Mammary epithelial cell (primary cell): Measurements from ENCODE around the gene ZNF536.

Experiments used
- CTCF ChIP-seq, 2 donors: IDR thresholded peaks in 1 of 2; conservative IDR thresholded peaks in 1 of 2; 2 replicates each; pipeline ENCODE4 v1.5.1; 2011 to 2012; ENCODE audit warnings: inconsistent platforms in 2 of 2, low read length in 2 of 2, mild to moderate bottlenecking in 2 of 2, control low read depth in 1 of 2, low read depth in 1 of 2; ENCODE audit not compliant: insufficient read depth in 1 of 2; ENCODE audit errors: extremely low read depth in 1 of 2
- EZH2 ChIP-seq: IDR thresholded peaks from 2 replicates; pipeline ENCODE4 v1.6.1; 2012; ENCODE audit warnings: low read length, inconsistent platforms, borderline replicate concordance

- TF ChIP-seq CTCF (conservative IDR thresholded peaks at IDR 0.05 in 1 of 2, IDR thresholded peaks at IDR 0.05 in 1 of 2; ENCODE audit: extremely low read depth in 1 of 2, insufficient read depth in 1 of 2, low read depth in 1 of 2, low read length in 2 of 2) (no peak), EZH2 (no peak)
These were observed 13.9 kb upstream of the ZNF536 start for GRCh38 chr19:30358319-30358718.
